Endothelial cell of umbilical vein (primary cell): ENCODE measurements around the gene SLC7A6.

ENCODE experiments used
- CTCF ChIP-seq, 2 donors: IDR thresholded peaks; 1 replicate in 1 of 2; 2 replicates in 1 of 2; pipeline ENCODE4 v1.5.1; 2011; ENCODE audit warnings: low read length in 2 of 2, mild to moderate bottlenecking in 2 of 2, moderate library complexity in 2 of 2, control low read depth in 1 of 2, inconsistent platforms in 1 of 2, low read depth in 1 of 2; ENCODE audit not compliant: insufficient read depth in 1 of 2; ENCODE audit errors: extremely low read depth in 1 of 2
- EZH2 ChIP-seq: IDR thresholded peaks from 2 replicates; pipeline ENCODE4 v1.6.1; 2012; ENCODE audit warnings: borderline replicate concordance, low read depth, mild to moderate bottlenecking, moderate library complexity, low read length, inconsistent platforms; ENCODE audit not compliant: severe bottlenecking
- MYC ChIP-seq: IDR thresholded peaks from one replicate; pipeline ENCODE4 v1.6.1; 2011; ENCODE audit warnings: mild to moderate bottlenecking, low read depth, low read length
- POLR2A ChIP-seq: IDR thresholded peaks from 2 replicates; pipeline ENCODE4 v1.6.1; 2012; ENCODE audit warnings: low read depth, mild to moderate bottlenecking, control low read depth, low read length

GRCh38 chr16:68291227-68291626, 26.9 kb downstream of the SLC7A6 start:
- TF ChIP-seq EZH2 (no peak), CTCF (IDR thresholded peaks at IDR 0.05; ENCODE audit: extremely low read depth in 1 of 2, insufficient read depth in 1 of 2, low read depth in 1 of 2, low read length in 2 of 2) (no peak), POLR2A (no peak), MYC (no peak)
